Prostate gland (tissue), 2 donors: ENCODE data around the gene HPGD. TPM values are rescaled to one million over a fixed set of nuclear protein-coding genes. Genes with fewer than 3 reads are reported as not detected.

Experiments used
- DNase-seq: peaks from one replicate; pipeline ENCODE4 v3.0.0-alpha.2; 2019; ENCODE audit warnings: low spot score
- H3K27ac ChIP-seq, 2 donors: fragments of 200-600 bp; sonication (generic); 2 replicates each; pipeline ENCODE4 v1.5.1; 2017 to 2019
- H3K27me3 ChIP-seq: fragments of 200-600 bp; sonication (generic); replicated peaks from 2 replicates; pipeline ENCODE4 v1.5.1; 2019; ENCODE audit not compliant: insufficient read depth
- H3K36me3 ChIP-seq, 2 donors: fragments of 200-600 bp; sonication (generic); 1 replicate in 1 of 2; 2 replicates in 1 of 2; pipeline versions ENCODE4 v1.5.1 to v1.8.1; 2017 to 2019
- H3K4me1 ChIP-seq: fragments of 200-600 bp; sonication (generic); replicated peaks from 2 replicates; pipeline ENCODE4 v1.5.1; 2019
- H3K4me3 ChIP-seq, 2 donors: fragments of 200-600 bp; sonication (generic); 2 replicates each; pipeline ENCODE4 v1.5.1; 2017 to 2019
- H3K9me3 ChIP-seq: fragments of 200-600 bp; sonication (generic); 2 replicates; pipeline ENCODE4 v1.5.1; 2017
- CTCF ChIP-seq, 4 experiments: fragments of 200-600 bp in 2 of 4; fragments of 450-650 bp in 2 of 4; sonication (generic) in 2 of 4; IDR thresholded peaks; 1 replicate in 3 of 4; 2 replicates in 1 of 4; pipeline ENCODE4 v1.5.1; 2016 to 2019; ENCODE audit warnings: antibody characterized with exemption in 4 of 4, mild to moderate bottlenecking in 2 of 4, moderate library complexity in 2 of 4
- POLR2A ChIP-seq: fragments of 450-650 bp; IDR thresholded peaks from one replicate; pipeline ENCODE4 v1.6.1; 2016; ENCODE audit warnings: antibody characterized with exemption, mild to moderate bottlenecking
- POLR2AphosphoS5 ChIP-seq: sonication (generic); formaldehyde crosslinking; IDR thresholded peaks from one replicate; pipeline ENCODE4 v1.6.1; 2017; ENCODE audit warnings: antibody characterized with exemption
- whole genome bisulfite sequencing: methylation state at CpG from one replicate; pipeline ENCODE4 v1.1.5; 2018; 5-methylcytosine and 5-hydroxymethylcytosine counted together
- intact Hi-C: fragments of 100-400 bp; cut with DNase I; formaldehyde crosslinking; loops from one replicate; pipeline ENCODE4 v1.14.2; 2022
- total RNA-seq, 2 donors: library from RNA; depleted of rRNA; stranded (reverse); fragments of >200 nt; gene quantifications; one replicate each; pipeline ENCODE4 v1.1.0, GENCODE V29; 2016

Gene HPGD
- total RNA-seq, 2 donors from 2014 or later: 6.5 to 37.7 TPM

GRCh38 chr4:174555789-174556630 is 33.7 kb upstream of the HPGD start:
- Histone ChIP-seq H3K36me3 (no peaks in the 10 kb centered on the region), H3K27me3 (no peaks in the 10 kb centered on the region), H3K9me3 (no peaks in the 10 kb centered on the region), H3K4me3 (no peak overlapping the region), H3K4me1 (no peaks in the 10 kb centered on the region), H3K27ac (no peak overlapping the region)
- DNase-seq: no peak
- TF ChIP-seq CTCF (IDR thresholded peaks at IDR 0.05): no peak
- TF ChIP-seq POLR2A: no peak
- no peak for TF ChIP-seq POLR2AphosphoS5
- WGBS: 94% methylated on average over 4 of the region's 4 CpGs
- intact Hi-C loops: no loop called here

- TF ChIP-seq POLR2AphosphoS5 (no peak), POLR2A (no peak), CTCF (IDR thresholded peaks at IDR 0.05) (no peak)
- H3K4me3 ChIP-seq: no peak overlapping the region
- no peak for DNase-seq
- H3K36me3 ChIP-seq: no peaks in the 10 kb centered on the region
- no peaks in the 10 kb centered on the region for H3K4me1 ChIP-seq
- no peaks in the 10 kb centered on the region for H3K9me3 ChIP-seq
- H3K27me3 ChIP-seq: no peaks in the 10 kb centered on the region
- intact Hi-C loops: no loop called here
- H3K27ac ChIP-seq: no peak overlapping the region
Measured at GRCh38 chr4:174554231-174554728, 32.0 kb upstream of the HPGD start.

- TF ChIP-seq POLR2A: no peak
- TF ChIP-seq POLR2AphosphoS5: no peak
- no peak for TF ChIP-seq CTCF (IDR thresholded peaks at IDR 0.05)
- DNase-seq: no peak
Measured at GRCh38 chr4:174553828-174554227, 31.5 kb upstream of the HPGD start.

GRCh38 chr4:174553031-174553430 is 30.7 kb upstream of the HPGD start:
- intact Hi-C loops: no loop called here
- WGBS: 96% methylated on average over 2 of the region's 2 CpGs

More at GRCh38 chr4:174553828-174554227, 31.5 kb upstream of the HPGD start:
- no peaks in the 10 kb centered on the region for H3K36me3 ChIP-seq
- WGBS: 15% methylated on average over 2 of the region's 2 CpGs
- no peak overlapping the region for H3K4me3 ChIP-seq
- H3K4me1 ChIP-seq: no peaks in the 10 kb centered on the region
- H3K9me3 ChIP-seq: no peaks in the 10 kb centered on the region
- intact Hi-C loops: no loop called here
- H3K27ac ChIP-seq: no peak overlapping the region
- H3K27me3 ChIP-seq: no peaks in the 10 kb centered on the region

More at GRCh38 chr4:174553031-174553430, 30.7 kb upstream of the HPGD start:
- TF ChIP-seq POLR2A: no peak
- TF ChIP-seq CTCF (IDR thresholded peaks at IDR 0.05): no peak
- TF ChIP-seq POLR2AphosphoS5: no peak
- H3K9me3 ChIP-seq: no peaks in the 10 kb centered on the region
- no peaks in the 10 kb centered on the region for H3K27me3 ChIP-seq
- H3K4me3 ChIP-seq: no peak overlapping the region
- H3K36me3 ChIP-seq: no peaks in the 10 kb centered on the region
- no peaks in the 10 kb centered on the region for H3K4me1 ChIP-seq
- no peak overlapping the region for H3K27ac ChIP-seq
- no peak for DNase-seq
